Activated CD4-positive, alpha-beta T cell treated with anti-CD3 and anti-CD28 coated beads, Interleukin-2, amount 10 ng/mL, durations not matched to agents 24 days and 14 days (primary cell): ENCODE results near the gene PCNX3. TPM values are rescaled to one million over a fixed set of nuclear protein-coding genes. Genes with fewer than 3 reads are reported as not detected.

Experiments used
- DNase-seq: peaks from one replicate; pipeline ENCODE4 v3.0.0; 2022
- H3K27ac Mint-ChIP-seq: one replicate; pipeline ENCODE4 v1.8.0; 2022; ENCODE audit warnings: mild to moderate bottlenecking, mixed read lengths
- H3K27me3 Mint-ChIP-seq: one replicate; pipeline ENCODE4 v1.8.0; 2022; ENCODE audit warnings: mixed read lengths
- H3K36me3 Mint-ChIP-seq: one replicate; pipeline ENCODE4 v1.8.0; 2022; ENCODE audit warnings: low read depth, mild to moderate bottlenecking, mixed read lengths
- H3K4me1 Mint-ChIP-seq: one replicate; pipeline ENCODE4 v1.8.0; 2021; ENCODE audit warnings: mixed read lengths
- H3K4me3 Mint-ChIP-seq: one replicate; pipeline ENCODE4 v1.8.0; 2022; ENCODE audit warnings: mild to moderate bottlenecking, moderate library complexity, mixed read lengths
- H3K9me3 Mint-ChIP-seq: one replicate; pipeline ENCODE4 v1.8.0; 2021; ENCODE audit warnings: mixed read lengths
- intact Hi-C: fragments of 100-400 bp; cut with micrococcal nuclease; formaldehyde crosslinking; loops from one replicate; pipeline ENCODE4 v1.15.1; 2023
- total RNA-seq: library from RNA; stranded (reverse); gene quantifications from 2 replicates; pipeline ENCODE4 v1.2.3, GENCODE V29; 2022

Gene PCNX3
- total RNA-seq, 1 donor from 2014 or later, result 55.1 TPM

GRCh38 chr11:65613091-65613928 lies 2.3 kb upstream of the PCNX3 start:
- Mint-ChIP-seq H3K27me3 (peaks cover 3% of the 10 kb centered on the region), H3K36me3 (peaks cover 50% of the 10 kb centered on the region), H3K4me1 (peaks cover 49% of the 10 kb centered on the region), H3K4me3 (peak overlapping the region; percentile 97), H3K27ac (peak overlapping the region; percentile 67), H3K9me3 (no peaks in the 10 kb centered on the region)
- peak; percentile 74 for DNase-seq
- intact Hi-C loops, result no loop called here

GRCh38 chr11:65615950-65616574 lies 486 bp downstream of the PCNX3 start:
- Mint-ChIP-seq H3K27me3 (peaks cover 3% of the 10 kb centered on the region), H3K4me3 (peak overlapping the region; percentile 97), H3K9me3 (no peaks in the 10 kb centered on the region), H3K4me1 (peaks cover 30% of the 10 kb centered on the region), H3K36me3 (peaks cover 41% of the 10 kb centered on the region), H3K27ac (peak overlapping the region; percentile 91)
- no peak for DNase-seq
- intact Hi-C loops, result loop anchor here (1.0 to 2.0 kb wide), 9 partner anchors 22 to 386 kb away; partner anchors contain the start of genes BANF1, CFL1, EIF1AD and SIPA1

- intact Hi-C loops, result loop anchor here (1.0 kb wide), 1 partner anchor 22 kb away; the partner anchor contains the start of gene SIPA1
- peak; percentile 78 for DNase-seq
Observed at GRCh38 chr11:65616575-65617001, 1.0 kb downstream of the PCNX3 start.

GRCh38 chr11:65617136-65617850 lies 1.7 kb downstream of the PCNX3 start:
- intact Hi-C loops, result no loop called here
- H3K9me3 Mint-ChIP-seq, result no peaks in the 10 kb centered on the region
- peak overlapping the region; percentile 97 for H3K4me3 Mint-ChIP-seq
- peaks cover 22% of the 10 kb centered on the region for H3K4me1 Mint-ChIP-seq
- H3K36me3 Mint-ChIP-seq, result peaks cover 44% of the 10 kb centered on the region
- H3K27me3 Mint-ChIP-seq, result peaks cover 3% of the 10 kb centered on the region
- H3K27ac Mint-ChIP-seq, result peak overlapping the region; percentile 91
- no peak for DNase-seq

More at GRCh38 chr11:65616575-65617001, 1.0 kb downstream of the PCNX3 start:
- H3K27me3 Mint-ChIP-seq, result peaks cover 3% of the 10 kb centered on the region
- H3K9me3 Mint-ChIP-seq, result no peaks in the 10 kb centered on the region
- H3K27ac Mint-ChIP-seq, result peak overlapping the region; percentile 91
- peaks cover 26% of the 10 kb centered on the region for H3K4me1 Mint-ChIP-seq
- peak overlapping the region; percentile 97 for H3K4me3 Mint-ChIP-seq
- H3K36me3 Mint-ChIP-seq, result peaks cover 44% of the 10 kb centered on the region

GRCh38 chr11:65617990-65618751 lies 2.6 kb downstream of the PCNX3 start:
- H3K9me3 Mint-ChIP-seq, result no peaks in the 10 kb centered on the region
- intact Hi-C loops, result no loop called here
- H3K36me3 Mint-ChIP-seq, result peaks cover 47% of the 10 kb centered on the region
- H3K4me1 Mint-ChIP-seq, result peaks cover 16% of the 10 kb centered on the region
- peak overlapping the region; percentile 51 for H3K27ac Mint-ChIP-seq
- peaks cover 3% of the 10 kb centered on the region for H3K27me3 Mint-ChIP-seq
- no peak overlapping the region for H3K4me3 Mint-ChIP-seq
- DNase-seq, result no peak

GRCh38 chr11:65618763-65619162 lies 3.2 kb downstream of the PCNX3 start:
- Mint-ChIP-seq H3K36me3 (peaks cover 45% of the 10 kb centered on the region), H3K27me3 (peaks cover 3% of the 10 kb centered on the region), H3K9me3 (no peaks in the 10 kb centered on the region), H3K4me1 (peaks cover 14% of the 10 kb centered on the region), H3K4me3 (no peak overlapping the region), H3K27ac (no peak overlapping the region)
- intact Hi-C loops, result no loop called here
- no peak for DNase-seq

- H3K36me3 Mint-ChIP-seq, result peaks cover 47% of the 10 kb centered on the region
- H3K27me3 Mint-ChIP-seq, result peaks cover 3% of the 10 kb centered on the region
- H3K9me3 Mint-ChIP-seq, result no peaks in the 10 kb centered on the region
- H3K4me1 Mint-ChIP-seq, result peaks cover 14% of the 10 kb centered on the region
- intact Hi-C loops, result no loop called here
- DNase-seq, result no peak
- H3K27ac Mint-ChIP-seq, result peak overlapping the region; percentile 41
- no peak overlapping the region for H3K4me3 Mint-ChIP-seq
Observed at GRCh38 chr11:65619281-65619928, 3.8 kb downstream of the PCNX3 start.

GRCh38 chr11:65620666-65621065 lies 5.1 kb downstream of the PCNX3 start:
- intact Hi-C loops, result no loop called here
- H3K27ac Mint-ChIP-seq, result no peak overlapping the region

GRCh38 chr11:65621460-65621859 lies 5.9 kb downstream of the PCNX3 start:
- H3K4me3 Mint-ChIP-seq, result no peak overlapping the region
- H3K36me3 Mint-ChIP-seq, result peaks cover 54% of the 10 kb centered on the region
- H3K27ac Mint-ChIP-seq, result no peak overlapping the region
- peaks cover 8% of the 10 kb centered on the region for H3K4me1 Mint-ChIP-seq
- no peaks in the 10 kb centered on the region for H3K9me3 Mint-ChIP-seq
- DNase-seq, result no peak
- intact Hi-C loops, result no loop called here
- no peaks in the 10 kb centered on the region for H3K27me3 Mint-ChIP-seq

More at GRCh38 chr11:65620666-65621065, 5.1 kb downstream of the PCNX3 start:
- no peaks in the 10 kb centered on the region for H3K27me3 Mint-ChIP-seq
- H3K4me1 Mint-ChIP-seq, result peaks cover 10% of the 10 kb centered on the region
- H3K36me3 Mint-ChIP-seq, result peaks cover 51% of the 10 kb centered on the region
- no peak for DNase-seq
- no peak overlapping the region for H3K4me3 Mint-ChIP-seq
- H3K9me3 Mint-ChIP-seq, result no peaks in the 10 kb centered on the region

- H3K4me3 Mint-ChIP-seq, result no peak overlapping the region
- H3K27ac Mint-ChIP-seq, result no peak overlapping the region
- H3K9me3 Mint-ChIP-seq, result no peaks in the 10 kb centered on the region
- H3K36me3 Mint-ChIP-seq, result peaks cover 54% of the 10 kb centered on the region
- no peak for DNase-seq
- peaks cover 2% of the 10 kb centered on the region for H3K4me1 Mint-ChIP-seq
- no peaks in the 10 kb centered on the region for H3K27me3 Mint-ChIP-seq
- intact Hi-C loops, result no loop called here
Observed at GRCh38 chr11:65622011-65622410, 6.4 kb downstream of the PCNX3 start.

- DNase-seq, result no peak
- intact Hi-C loops, result no loop called here
- no peak overlapping the region for H3K4me3 Mint-ChIP-seq
Observed at GRCh38 chr11:65623177-65623576, 7.6 kb downstream of the PCNX3 start.

GRCh38 chr11:65623852-65624616 lies 8.5 kb downstream of the PCNX3 start:
- Mint-ChIP-seq H3K27ac (no peak overlapping the region), H3K27me3 (no peaks in the 10 kb centered on the region), H3K36me3 (peaks cover 54% of the 10 kb centered on the region), H3K9me3 (no peaks in the 10 kb centered on the region), H3K4me1 (peaks cover 2% of the 10 kb centered on the region), H3K4me3 (no peak overlapping the region)
- intact Hi-C loops, result no loop called here
- DNase-seq, result no peak

More at GRCh38 chr11:65623177-65623576, 7.6 kb downstream of the PCNX3 start:
- Mint-ChIP-seq H3K9me3 (no peaks in the 10 kb centered on the region), H3K4me1 (peaks cover 2% of the 10 kb centered on the region), H3K27me3 (no peaks in the 10 kb centered on the region), H3K27ac (no peak overlapping the region), H3K36me3 (peaks cover 53% of the 10 kb centered on the region)
